IPS DF 6.9 (cell line): ENCODE measurements around the gene MAFG.

Experiments
- DNase-seq: peaks from one replicate; pipeline ENCODE4 v3.0.0-alpha.2; 2013; ENCODE audit warnings: low read depth, low spot score
- H3K27ac ChIP-seq: one replicate; pipeline ENCODE4 v1.5.1; 2013; ENCODE audit warnings: low read length, control low read depth
- H3K27me3 ChIP-seq: 2 replicates; pipeline ENCODE4 v1.6.1; 2013; ENCODE audit warnings: mild to moderate bottlenecking, low read length; ENCODE audit not compliant: control insufficient read depth, insufficient read depth
- H3K36me3 ChIP-seq: 2 replicates; pipeline ENCODE4 v1.6.1; 2013; ENCODE audit warnings: low read length; ENCODE audit not compliant: control insufficient read depth, insufficient read depth
- H3K4me1 ChIP-seq: 2 replicates; pipeline ENCODE4 v1.6.1; 2013; ENCODE audit warnings: low read length; ENCODE audit not compliant: control insufficient read depth, insufficient read depth
- H3K4me3 ChIP-seq: 2 replicates; pipeline ENCODE4 v1.5.1; 2013; ENCODE audit warnings: mild to moderate bottlenecking, low read length
- H3K9me3 ChIP-seq: 2 replicates; pipeline ENCODE4 v1.6.1; 2013; ENCODE audit warnings: low read length, inconsistent platforms; ENCODE audit not compliant: control insufficient read depth, insufficient read depth
- WGBS: extraction: QIAGEN DNeasy Blood & Tissue Kit; methylation state at CpG from one replicate; pipeline ENCODE4 v1.1.7; 2013; ENCODE audit warnings: mixed read lengths, missing lambda C conversion rate; ENCODE audit not compliant: insufficient read length, insufficient coverage; 5-methylcytosine and 5-hydroxymethylcytosine counted together

Gene MAFG

DNA sequence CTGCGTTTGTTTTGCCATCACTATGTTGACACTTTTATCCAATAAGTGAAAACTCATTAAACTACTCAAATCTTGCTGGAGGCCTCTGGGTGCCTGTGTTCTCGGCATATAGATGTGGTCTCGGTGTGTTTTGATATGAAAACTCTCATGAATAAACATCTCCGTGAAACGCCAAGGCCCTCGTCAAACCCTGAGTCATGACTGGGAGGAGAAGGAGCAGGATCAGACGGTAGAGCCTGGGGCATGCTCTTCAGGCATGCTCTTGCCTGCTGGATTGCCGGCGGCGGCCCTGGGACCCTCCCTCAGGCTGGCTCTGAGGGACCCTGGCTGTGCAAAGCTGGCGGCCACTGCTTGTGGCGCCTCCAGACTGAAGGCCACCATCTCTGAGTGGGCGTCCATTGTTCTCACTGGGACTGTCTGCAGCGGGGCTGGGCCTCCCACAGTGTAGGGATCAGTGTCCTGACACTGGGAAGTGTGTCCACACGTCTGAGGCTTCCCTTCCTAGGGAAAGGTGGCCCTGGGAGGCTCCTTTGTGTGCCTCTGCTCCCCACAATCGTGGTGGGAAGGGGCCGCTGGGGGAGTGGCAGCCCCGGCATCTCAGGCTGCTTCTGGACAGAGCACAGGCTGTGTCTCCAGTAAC, 27.2 kb downstream of the MAFG start:
- H3K36me3 ChIP-seq: peaks cover 11% of the 10 kb centered on the region
- peaks cover 5% of the 10 kb centered on the region; the same call in 1 of the 2 replicates for H3K27me3 ChIP-seq
- H3K9me3 ChIP-seq: no peaks in the 10 kb centered on the region
- H3K27ac ChIP-seq: no peak overlapping the region
- H3K4me1 ChIP-seq: peaks cover 3% of the 10 kb centered on the region; the same call in 1 of the 2 replicates
- no peak overlapping the region for H3K4me3 ChIP-seq
- no CpG with 5 or more reads among the region's 18 CpGs for WGBS
- DNase-seq: no peak

- Histone ChIP-seq H3K36me3 (peaks cover 11% of the 10 kb centered on the region), H3K4me1 (peaks cover 3% of the 10 kb centered on the region; the same call in 1 of the 2 replicates), H3K27me3 (peaks cover 5% of the 10 kb centered on the region; the same call in 1 of the 2 replicates), H3K27ac (no peak overlapping the region), H3K4me3 (no peak overlapping the region), H3K9me3 (no peaks in the 10 kb centered on the region)
- WGBS: no CpG with 5 or more reads among the region's 22 CpGs
- DNase-seq: no peak
Observed at GRCh38 chr17:81899514-81900166, 27.9 kb downstream of the MAFG start.

DNA sequence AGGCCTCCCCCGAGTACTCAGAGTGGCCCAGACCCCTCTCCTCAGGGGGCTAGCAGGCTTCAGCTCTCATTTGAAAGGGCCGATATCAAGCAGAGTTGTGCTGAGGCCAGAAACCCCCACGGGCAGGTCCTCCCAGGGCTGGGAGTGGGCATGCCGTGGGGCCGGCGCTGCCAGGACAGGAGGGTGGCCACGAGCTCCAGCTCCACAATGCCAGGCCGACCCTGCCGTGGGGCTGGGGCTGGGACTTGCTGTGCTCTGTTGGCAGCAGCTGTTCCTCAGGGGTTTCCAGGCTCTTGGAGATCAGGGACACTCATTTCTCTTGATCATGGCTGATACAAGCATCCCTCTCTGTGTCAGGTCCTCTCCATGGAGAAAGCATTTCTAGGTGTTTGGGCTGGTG, 28.6 kb downstream of the MAFG start:
- peaks cover 16% of the 10 kb centered on the region for H3K36me3 ChIP-seq

DNA sequence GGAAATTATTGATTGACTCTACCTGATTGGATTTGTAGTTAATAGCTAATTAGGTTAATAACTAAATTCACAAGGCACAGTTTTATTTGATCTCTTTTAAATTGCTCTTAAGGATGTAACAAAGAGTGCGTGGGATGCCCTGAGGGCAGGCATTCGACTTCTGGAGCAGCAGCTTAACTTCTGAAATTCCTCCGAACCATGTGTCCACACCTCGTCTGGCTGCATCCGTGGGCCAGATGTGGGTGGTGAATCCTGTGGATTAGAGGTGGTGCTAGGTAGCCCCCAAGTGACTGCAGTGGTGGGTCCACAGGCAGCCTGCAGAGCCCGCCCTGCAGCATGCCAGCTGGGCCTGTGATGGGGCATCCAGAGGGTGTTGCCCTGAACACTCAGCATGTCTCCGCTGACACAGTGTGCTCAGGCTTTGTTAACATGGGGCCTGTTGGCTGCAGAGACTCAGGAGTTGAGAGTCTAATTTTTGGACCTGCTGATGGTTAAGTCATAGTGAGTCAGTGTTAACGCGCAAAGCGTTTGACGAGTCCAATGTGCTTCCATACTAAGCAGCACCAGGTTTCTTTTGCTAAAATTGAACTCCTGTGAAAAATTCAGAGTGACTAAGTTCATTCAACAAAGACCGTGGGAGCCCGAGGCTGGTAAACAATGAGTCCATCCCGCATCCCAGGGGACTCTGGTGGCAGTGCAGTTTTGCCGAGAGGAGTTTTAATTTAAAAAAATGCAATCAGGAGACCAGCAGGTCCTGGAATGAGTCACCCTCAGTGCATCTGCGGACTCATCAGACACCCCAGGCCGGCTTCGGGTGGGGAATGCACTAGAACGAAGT, 29.3 kb downstream of the MAFG start:
- Histone ChIP-seq H3K27ac (no peak overlapping the region), H3K9me3 (no peaks in the 10 kb centered on the region), H3K36me3 (peaks cover 13% of the 10 kb centered on the region), H3K4me3 (no peak overlapping the region), H3K4me1 (peaks cover 3% of the 10 kb centered on the region; the same call in 1 of the 2 replicates), H3K27me3 (peaks cover 5% of the 10 kb centered on the region; the same call in 1 of the 2 replicates)
- WGBS: no CpG with 5 or more reads among the region's 19 CpGs
- no peak for DNase-seq

More for the DNA sequence above, 28.6 kb downstream of the MAFG start:
- Histone ChIP-seq H3K4me3 (no peak overlapping the region), H3K9me3 (no peaks in the 10 kb centered on the region), H3K27ac (no peak overlapping the region), H3K27me3 (peaks cover 5% of the 10 kb centered on the region; the same call in 1 of the 2 replicates), H3K4me1 (peaks cover 3% of the 10 kb centered on the region; the same call in 1 of the 2 replicates)
- DNase-seq: no peak
- no CpG with 5 or more reads among the region's 9 CpGs for WGBS

DNA sequence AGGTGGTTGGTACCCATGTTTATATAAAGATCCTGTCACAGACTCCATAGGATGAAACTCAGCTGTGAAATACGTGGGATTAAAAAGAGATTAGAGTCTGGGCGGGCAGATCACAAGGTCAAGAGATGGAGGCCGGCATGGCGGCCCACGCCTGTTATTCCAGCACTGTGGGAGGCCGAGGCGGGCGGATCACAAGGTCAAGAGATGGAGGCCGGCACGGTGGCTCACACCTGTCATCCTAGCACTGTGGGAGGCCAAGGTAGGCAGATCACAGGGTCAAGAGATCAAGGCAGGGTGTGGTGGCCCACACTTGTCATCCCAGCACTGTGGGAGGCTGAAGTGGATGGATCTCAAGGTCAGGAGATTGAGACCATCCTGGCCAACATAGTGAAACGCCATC, 32.1 kb downstream of the MAFG start:
- Histone ChIP-seq H3K9me3 (no peaks in the 10 kb centered on the region), H3K27ac (no peak overlapping the region), H3K36me3 (peaks cover 13% of the 10 kb centered on the region), H3K27me3 (no peaks in the 10 kb centered on the region), H3K4me1 (peaks cover under 1% of the 10 kb centered on the region), H3K4me3 (no peak overlapping the region)
- WGBS: no CpG with 5 or more reads among the region's 11 CpGs
- DNase-seq: no peak

- peaks cover 32% of the 10 kb centered on the region for H3K36me3 ChIP-seq
- H3K4me3 ChIP-seq: peak overlapping the region; percentile 88
- no peak overlapping the region for H3K27ac ChIP-seq
- no peaks in the 10 kb centered on the region for H3K27me3 ChIP-seq
- H3K4me1 ChIP-seq: peaks cover 2% of the 10 kb centered on the region; the same call in 1 of the 2 replicates
- no CpG with 5 or more reads among the region's 40 CpGs for WGBS
- no peak for DNase-seq
- H3K9me3 ChIP-seq: no peaks in the 10 kb centered on the region
Observed at GRCh38 chr17:81891303-81891552, 36.3 kb downstream of the MAFG start.

GRCh38 chr17:81890447-81891302, 36.9 kb downstream of the MAFG start:
- Histone ChIP-seq H3K36me3 (peaks cover 32% of the 10 kb centered on the region), H3K27ac (no peak overlapping the region), H3K4me3 (peak overlapping the region; percentile 88), H3K27me3 (no peaks in the 10 kb centered on the region), H3K4me1 (peaks cover 2% of the 10 kb centered on the region; the same call in 1 of the 2 replicates), H3K9me3 (no peaks in the 10 kb centered on the region)
- WGBS: no CpG with 5 or more reads among the region's 69 CpGs
- DNase-seq: no peak

GRCh38 chr17:81889602-81890001, 37.9 kb downstream of the MAFG start:
- Histone ChIP-seq H3K36me3 (peaks cover 32% of the 10 kb centered on the region), H3K4me1 (peaks cover 2% of the 10 kb centered on the region; the same call in 1 of the 2 replicates), H3K27me3 (no peaks in the 10 kb centered on the region), H3K27ac (no peak overlapping the region), H3K4me3 (no peak overlapping the region), H3K9me3 (no peaks in the 10 kb centered on the region)
- WGBS: no CpG with 5 or more reads among the region's 9 CpGs
- no peak for DNase-seq

DNA sequence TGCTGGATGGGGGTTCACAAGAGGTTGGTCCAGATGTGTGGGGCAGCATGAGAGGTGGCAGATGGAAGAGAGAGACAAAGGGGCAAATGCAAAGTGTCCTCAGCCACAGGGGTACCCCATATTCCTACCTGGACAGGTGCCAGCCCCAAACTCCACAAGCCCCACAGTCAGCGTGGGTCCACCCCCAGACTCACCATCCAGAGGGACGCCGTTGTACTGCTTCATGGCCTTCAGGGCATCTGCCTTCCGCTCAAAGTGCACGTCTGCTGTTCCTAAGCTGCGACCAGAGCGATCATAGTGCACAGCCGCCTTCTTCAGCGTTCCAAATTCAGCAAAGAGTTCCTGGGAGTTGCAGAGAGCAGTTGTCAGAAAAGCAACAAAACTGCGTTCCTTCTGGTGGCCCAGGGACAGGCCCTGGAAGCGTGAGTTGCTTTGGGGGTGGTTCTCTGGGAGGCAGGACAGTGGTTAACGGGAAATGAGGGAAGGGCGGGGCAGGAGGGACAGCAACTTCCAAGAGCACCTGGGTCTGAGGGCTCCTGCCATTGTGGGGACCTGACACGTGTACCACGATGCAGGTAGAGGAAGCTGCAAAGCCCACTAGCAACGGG, 38.4 kb downstream of the MAFG start:
- DNase-seq: no peak
- Histone ChIP-seq H3K9me3 (no peaks in the 10 kb centered on the region), H3K27me3 (no peaks in the 10 kb centered on the region), H3K4me3 (no peak overlapping the region), H3K4me1 (peaks cover 2% of the 10 kb centered on the region; the same call in 1 of the 2 replicates), H3K36me3 (peaks cover 28% of the 10 kb centered on the region), H3K27ac (no peak overlapping the region)
- WGBS: no CpG with 5 or more reads among the region's 16 CpGs
